SU-DHL-6 (cell line): ENCODE results near the gene IFNB1.

Experiments used
- EZH2phosphoT487 ChIP-seq: fragments of 200-600 bp; sonication (generic), shearing (Covaris generic); conservative IDR thresholded peaks from 2 replicates; pipeline ENCODE4 v1.6.1; 2018; ENCODE audit warnings: mild to moderate bottlenecking, antibody characterized with exemption, low read length, moderate library complexity, mixed read lengths
- TF ChIP-seq, protein P1 (sequence below): fragments of 200-600 bp; sonication (generic); IDR thresholded peaks from one replicate; pipeline ENCODE4 v1.5.1; 2017; ENCODE audit warnings: antibody characterized with exemption, mild to moderate bottlenecking, low read length, moderate library complexity; ENCODE audit not compliant: insufficient read depth, poor library complexity, severe bottlenecking

DNA sequence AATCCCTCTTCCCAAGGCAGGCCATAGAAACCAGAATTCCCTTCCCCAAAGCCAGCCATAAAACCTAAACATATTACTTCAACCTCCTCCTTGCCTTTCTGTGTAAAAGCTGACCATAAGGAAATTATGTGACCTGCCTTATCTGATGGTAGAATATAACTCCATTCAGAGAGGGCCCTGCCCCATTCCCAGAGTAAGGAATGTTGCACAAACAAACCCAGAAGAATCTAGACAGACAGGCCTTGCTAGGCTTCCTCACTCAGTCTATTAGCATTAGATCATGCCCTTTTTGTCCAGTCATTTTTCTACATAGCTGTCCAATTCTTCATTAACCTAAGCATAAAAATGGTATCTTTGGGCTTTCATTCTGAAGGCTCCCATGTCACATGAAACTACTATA, 17.8 kb upstream of the IFNB1 start:
- TF ChIP-seq, protein P1, sequence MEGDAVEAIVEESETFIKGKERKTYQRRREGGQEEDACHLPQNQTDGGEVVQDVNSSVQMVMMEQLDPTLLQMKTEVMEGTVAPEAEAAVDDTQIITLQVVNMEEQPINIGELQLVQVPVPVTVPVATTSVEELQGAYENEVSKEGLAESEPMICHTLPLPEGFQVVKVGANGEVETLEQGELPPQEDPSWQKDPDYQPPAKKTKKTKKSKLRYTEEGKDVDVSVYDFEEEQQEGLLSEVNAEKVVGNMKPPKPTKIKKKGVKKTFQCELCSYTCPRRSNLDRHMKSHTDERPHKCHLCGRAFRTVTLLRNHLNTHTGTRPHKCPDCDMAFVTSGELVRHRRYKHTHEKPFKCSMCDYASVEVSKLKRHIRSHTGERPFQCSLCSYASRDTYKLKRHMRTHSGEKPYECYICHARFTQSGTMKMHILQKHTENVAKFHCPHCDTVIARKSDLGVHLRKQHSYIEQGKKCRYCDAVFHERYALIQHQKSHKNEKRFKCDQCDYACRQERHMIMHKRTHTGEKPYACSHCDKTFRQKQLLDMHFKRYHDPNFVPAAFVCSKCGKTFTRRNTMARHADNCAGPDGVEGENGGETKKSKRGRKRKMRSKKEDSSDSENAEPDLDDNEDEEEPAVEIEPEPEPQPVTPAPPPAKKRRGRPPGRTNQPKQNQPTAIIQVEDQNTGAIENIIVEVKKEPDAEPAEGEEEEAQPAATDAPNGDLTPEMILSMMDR: no peak
- no peak for TF ChIP-seq EZH2phosphoT487
